ENCODE results near the gene GEMIN4. TPM values are rescaled to one million over a fixed set of nuclear protein-coding genes. Genes with fewer than 3 reads are reported as not detected.

GEMIN4 gene
- total RNA-seq, 1 donor from 2014 or later = 8.7 TPM

DNA sequence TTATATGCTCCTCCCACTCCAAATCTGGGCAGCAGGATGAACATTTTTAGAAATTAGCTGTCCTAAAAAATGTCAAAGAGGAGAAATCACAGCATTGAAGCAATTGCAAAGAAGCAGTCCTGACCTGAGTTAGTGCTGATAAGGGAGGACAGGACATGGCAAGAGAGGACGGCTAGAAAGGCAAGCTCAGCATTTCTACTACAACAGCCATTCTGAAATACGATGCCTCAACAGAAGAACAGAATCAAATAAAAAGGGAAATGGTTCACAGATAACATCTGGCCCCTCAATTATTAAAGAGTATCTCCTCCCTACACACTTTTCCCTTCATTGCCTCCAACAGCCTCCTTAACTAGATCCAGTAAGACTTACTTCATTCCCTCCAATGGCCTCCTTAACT lies 55.7 kb downstream of the GEMIN4 start:
- Histone ChIP-seq H3K36me3 (ENCODE audit: control insufficient read depth, insufficient read depth, low read length) (peaks cover 10% of the 10 kb centered on the region), H3K27me3 (ENCODE audit: control insufficient read depth, insufficient read depth, low read length) (no peaks in the 10 kb centered on the region), H3K4me3 (ENCODE audit: low read depth, low read length) (no peak overlapping the region)
- DNase-seq (ENCODE audit: low read depth) (no peak), FAIRE-seq (no peak)
- TF ChIP-seq, protein P1, sequence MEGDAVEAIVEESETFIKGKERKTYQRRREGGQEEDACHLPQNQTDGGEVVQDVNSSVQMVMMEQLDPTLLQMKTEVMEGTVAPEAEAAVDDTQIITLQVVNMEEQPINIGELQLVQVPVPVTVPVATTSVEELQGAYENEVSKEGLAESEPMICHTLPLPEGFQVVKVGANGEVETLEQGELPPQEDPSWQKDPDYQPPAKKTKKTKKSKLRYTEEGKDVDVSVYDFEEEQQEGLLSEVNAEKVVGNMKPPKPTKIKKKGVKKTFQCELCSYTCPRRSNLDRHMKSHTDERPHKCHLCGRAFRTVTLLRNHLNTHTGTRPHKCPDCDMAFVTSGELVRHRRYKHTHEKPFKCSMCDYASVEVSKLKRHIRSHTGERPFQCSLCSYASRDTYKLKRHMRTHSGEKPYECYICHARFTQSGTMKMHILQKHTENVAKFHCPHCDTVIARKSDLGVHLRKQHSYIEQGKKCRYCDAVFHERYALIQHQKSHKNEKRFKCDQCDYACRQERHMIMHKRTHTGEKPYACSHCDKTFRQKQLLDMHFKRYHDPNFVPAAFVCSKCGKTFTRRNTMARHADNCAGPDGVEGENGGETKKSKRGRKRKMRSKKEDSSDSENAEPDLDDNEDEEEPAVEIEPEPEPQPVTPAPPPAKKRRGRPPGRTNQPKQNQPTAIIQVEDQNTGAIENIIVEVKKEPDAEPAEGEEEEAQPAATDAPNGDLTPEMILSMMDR (IDR thresholded peaks at IDR 0.05; ENCODE audit: insufficient read depth, low read length, severe bottlenecking) = no peak

Other genes starting within 250 kb of the GEMIN4 start
- gene VPS53, start 37.4 kb downstream of the GEMIN4 start, total RNA-seq = 10.3 and 15.6 TPM in 2 replicates
- gene TLCD3A, start 19.7 kb downstream of the GEMIN4 start, total RNA-seq = 24.3 and 47.7 TPM in 2 replicates
- 90.6 and 93.2 TPM in 2 replicates for gene GLOD4, start 30.0 kb upstream of the GEMIN4 start, total RNA-seq
- 18.4 and 22.4 TPM in 2 replicates for gene MRM3, start 30.1 kb upstream of the GEMIN4 start, total RNA-seq
- 64.4 and 70.3 TPM in 2 replicates for gene NXN, start 227.5 kb upstream of the GEMIN4 start, total RNA-seq
- 11.3 and 16.3 TPM in 2 replicates for gene TIMM22, start 244.9 kb upstream of the GEMIN4 start, total RNA-seq